SHP77 (cell line): ENCODE measurements around the gene FAM184A.

Experiments
- DNase-seq, 2 experiments: peaks; one replicate each; lab custom pipeline; 2025; lab: John Stamatoyannopoulos, UW

FAM184A gene

DNA sequence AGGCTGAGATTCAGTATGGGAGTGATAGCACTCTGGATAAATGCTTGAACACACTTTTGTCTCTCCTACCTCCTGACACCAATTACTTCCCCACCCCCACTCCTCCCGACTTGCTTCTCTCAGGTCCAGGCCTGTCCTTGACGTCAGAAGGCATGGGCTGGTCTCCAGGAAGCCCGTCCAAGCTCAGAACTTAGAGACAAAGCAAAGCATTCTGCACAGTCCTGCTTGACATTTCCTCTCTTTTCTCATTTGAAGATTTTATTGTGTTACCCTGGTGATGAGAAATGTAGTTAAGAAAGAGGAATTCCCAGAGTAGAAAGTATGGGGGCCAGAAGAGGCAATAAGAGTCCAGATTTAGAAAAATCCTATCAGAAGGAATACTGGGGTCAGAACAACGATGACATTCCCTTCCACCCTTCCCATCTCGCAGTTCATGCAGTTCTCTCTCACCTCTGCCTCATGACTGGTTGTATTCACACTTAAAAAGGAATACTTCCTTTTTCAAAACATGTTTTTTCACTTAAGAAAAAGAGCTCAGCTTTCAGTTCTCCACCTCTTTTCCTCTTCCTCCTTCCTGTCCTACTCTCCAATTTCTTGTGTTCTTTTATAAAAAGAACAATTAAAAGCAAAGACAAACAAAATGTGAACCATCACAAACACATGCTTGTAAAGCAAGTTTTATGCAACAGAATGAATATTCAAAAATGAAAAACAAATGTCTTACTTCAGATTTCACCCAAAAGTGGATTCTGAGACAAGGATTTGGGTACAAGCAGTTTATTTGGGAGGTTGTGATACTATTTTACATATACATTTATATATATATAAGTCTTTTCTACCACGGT, 18.5 kb upstream of the FAM184A start:
- DNase-seq = peak; percentile 29 to 79

DNA sequence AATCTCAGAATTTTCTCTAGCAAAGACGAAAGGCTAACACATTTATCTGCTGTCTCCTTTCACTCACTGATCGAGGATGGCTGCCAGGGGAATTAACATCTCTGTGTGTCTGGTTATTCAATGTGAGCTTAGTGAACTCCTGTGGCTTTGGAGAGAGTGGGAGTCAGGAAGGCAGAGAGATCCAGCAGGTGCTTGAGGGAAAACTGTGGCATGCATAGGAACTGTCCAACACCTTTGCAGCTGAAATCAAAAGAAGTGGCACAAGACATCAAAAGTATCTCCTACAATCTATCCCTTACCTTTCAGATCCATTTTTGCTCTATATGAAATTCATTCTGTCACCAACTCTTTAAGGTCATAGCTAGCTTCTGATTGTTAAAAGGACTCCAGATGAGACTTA, 11.8 kb upstream of the FAM184A start:
- no peak for DNase-seq

DNA sequence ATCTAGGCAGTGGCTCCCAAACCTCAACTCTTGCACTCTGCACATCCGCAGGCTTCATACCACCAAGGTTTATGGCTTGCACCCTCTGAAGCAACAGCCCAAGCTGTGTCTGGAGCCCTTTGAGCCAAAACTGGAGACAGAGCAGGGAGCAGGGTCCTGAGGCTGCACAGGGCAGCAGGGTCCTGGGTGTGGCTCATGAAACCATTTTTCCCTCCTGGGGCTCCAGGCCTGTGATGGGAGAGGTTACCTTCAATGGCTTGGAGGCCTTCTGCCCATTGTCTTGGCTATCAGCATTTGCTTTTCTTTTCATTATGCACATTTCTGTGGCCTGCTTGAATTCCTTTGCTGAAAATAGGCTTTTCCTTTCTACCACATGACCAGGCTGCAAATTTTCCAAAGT, 6.3 kb upstream of the FAM184A start:
- DNase-seq = no peak

DNA sequence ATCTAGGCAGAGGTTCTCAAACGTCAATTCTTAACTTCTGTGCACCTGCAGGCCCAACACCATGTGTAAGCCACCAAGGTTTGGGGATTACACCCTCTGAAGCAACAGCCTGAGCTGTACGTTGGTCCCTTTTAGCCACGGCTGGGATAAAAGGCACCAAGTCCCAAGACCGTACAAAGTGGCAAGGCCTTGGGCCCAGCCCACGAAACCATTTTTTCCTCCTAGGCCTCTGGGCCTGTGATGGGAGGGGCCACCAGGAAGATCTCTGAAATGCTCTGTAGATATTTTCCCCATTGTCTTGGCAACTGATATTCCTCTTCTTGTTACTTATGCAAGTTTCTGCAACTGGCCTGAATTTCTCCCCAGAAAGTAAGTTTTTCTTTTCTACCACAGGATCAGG, 4.5 kb upstream of the FAM184A start:
- DNase-seq = no peak

DNA sequence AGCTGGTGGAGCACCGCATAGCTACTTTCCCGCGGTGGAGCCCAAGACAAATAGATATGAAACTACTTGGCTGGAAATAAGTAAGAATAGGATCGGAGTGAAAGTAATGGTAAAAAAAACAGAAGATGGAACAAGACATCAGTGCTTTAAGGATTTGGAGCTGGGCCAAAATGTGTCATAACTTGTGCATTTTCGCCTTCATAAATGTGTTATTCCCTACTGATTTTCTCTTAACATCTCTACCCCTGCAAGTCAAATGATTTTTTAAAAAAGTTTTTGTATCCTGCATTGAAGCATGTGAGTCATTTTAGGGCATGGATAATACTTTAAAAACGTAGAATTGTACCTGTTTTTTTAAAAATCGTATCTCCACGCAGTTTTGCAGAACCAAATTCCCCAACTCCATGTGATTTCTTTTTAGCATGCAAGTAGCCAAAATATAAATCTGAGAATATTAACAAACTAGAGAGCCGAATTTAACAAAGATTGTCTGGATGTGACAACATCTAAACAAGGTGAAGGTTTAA, 882 bp upstream of the FAM184A start:
- DNase-seq = no peak

DNA sequence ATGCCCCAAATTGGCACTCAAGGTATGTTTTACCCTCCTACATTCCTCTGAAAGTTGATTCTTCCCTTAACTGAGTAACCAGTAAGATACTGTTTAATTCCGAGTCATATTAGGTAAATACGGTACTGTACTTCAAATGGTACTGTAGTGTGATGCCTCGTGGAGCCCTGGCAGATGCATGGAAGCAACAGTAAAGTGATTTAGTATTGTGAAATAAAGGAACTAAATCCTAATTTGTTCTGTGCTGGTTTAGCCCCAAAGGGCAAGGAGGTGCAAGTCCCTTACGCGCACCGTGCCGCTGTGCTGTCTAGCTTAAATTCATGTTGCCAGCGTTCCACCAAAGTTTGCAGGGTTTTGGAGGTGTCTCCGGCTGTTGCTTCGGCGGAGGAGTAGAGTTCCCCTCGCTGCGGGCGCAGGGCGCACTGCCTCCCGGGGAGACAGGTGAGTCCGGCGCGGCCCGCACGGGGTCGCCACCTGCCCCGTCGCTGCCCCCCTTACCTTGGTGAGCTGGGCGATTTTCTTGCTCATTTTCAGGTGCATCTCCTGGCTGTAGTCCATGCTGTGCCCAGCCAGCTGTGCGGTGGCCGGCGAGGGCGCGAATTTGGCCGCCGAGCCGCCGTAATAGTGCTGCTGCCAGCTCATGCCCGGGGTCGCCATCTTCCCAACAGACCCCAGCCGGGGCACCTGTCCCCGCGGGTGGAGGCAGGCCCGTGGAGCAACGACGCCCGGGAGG, 655 bp downstream of the FAM184A start:
- DNase-seq = peak; percentile 24 to 50

DNA sequence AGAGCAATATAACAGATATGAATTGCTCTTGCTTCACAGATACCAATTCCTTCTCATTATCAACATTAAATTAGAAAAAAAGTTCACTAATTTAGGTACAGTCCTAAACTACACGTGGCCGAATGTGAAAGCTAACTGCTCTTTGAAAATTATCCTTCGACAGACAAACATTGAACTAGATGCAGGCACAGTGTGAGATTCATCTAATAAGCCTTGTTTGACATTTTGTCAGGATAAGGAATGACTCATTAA, 1.1 kb downstream of the FAM184A start:
- DNase-seq = no peak

DNA sequence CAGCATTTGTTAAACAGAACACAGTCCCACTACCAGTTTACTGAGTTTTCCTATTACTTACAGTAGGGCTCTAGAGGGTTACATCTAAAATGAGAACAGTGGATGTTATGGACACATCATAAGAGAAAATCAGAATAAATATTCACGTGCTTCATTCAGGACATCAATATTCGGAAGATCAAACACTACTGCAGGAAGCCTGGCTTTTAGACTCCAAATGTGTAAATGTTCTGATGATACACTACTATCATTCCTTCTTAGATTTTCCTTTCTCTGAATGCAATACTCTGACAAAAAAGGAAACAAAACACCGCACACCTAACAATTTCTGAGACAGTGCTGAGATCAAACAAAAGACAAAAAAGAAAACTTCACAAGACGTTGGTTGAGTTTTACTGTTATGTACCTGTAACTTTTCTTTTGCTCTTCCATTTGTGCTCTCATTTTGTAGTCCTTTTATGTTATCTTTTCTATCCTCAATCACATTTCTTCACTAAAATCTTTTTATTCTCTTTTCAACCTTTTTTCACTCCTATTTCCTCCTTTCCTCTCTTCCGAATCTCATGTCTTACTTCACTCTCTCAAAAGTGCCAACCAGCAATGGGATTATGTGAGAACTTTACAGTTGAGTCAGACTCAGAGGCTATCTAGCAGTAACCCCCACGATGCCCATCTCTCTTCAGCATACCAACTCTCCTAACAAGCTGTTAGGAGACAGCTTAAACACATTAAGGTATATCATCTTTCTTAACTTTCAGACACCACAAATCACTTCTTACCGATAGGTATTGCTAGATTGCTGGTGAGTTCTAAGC, 1.7 kb downstream of the FAM184A start:
- no peak for DNase-seq

DNA sequence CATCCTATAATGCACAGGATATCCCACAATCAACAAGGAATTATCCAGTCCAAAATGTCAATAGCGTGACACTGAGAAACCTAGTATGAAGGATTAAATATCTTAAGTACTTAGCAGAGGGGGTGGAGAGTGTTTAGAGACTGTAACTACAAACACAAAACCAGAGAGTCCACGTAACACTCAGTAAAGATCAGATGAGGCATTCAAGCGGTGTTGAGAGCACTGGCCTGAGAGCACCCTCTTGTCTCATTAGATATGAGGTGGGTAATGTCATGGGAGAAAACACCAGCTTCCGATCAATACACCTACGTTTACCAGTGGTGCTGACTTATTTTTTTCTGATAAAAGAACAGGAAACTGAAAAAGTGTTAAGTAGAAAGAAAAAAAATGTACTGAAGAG, 2.3 kb downstream of the FAM184A start:
- DNase-seq = no peak

DNA sequence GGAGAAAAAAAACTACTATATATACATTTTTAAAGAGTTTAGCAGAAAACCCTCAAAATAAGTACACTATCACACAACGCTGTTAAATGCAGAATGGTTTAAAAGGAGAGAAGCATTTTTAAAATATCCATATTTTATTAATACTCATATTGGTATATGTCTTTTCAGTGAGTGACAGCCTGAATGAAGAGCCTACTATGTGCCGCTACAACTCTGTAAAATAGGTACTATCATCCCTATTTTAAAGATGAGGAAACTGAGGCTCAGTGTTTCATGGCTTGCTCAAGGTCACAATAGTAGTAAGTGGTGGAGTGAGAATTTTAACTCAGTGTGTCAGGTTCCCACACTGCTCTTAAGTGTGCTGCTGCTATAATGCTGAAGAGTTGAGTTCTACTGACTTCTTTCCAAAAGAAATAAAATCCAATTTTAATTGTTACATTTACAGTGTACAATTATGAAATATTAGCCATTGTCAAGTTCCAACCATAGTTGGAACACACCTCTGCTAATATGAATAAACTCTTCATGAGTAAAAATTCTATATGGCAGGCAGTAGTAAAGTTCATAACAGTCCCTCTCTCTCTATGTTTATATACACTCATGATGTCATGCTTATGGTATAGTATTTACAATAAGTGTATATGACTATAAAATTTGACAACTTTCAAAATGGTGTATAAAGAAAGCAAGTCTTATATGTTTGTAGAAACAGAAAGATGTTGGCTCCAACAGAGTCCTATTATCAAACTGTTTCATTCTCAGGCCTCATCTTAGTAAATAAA, 3.1 kb downstream of the FAM184A start:
- no peak for DNase-seq

DNA sequence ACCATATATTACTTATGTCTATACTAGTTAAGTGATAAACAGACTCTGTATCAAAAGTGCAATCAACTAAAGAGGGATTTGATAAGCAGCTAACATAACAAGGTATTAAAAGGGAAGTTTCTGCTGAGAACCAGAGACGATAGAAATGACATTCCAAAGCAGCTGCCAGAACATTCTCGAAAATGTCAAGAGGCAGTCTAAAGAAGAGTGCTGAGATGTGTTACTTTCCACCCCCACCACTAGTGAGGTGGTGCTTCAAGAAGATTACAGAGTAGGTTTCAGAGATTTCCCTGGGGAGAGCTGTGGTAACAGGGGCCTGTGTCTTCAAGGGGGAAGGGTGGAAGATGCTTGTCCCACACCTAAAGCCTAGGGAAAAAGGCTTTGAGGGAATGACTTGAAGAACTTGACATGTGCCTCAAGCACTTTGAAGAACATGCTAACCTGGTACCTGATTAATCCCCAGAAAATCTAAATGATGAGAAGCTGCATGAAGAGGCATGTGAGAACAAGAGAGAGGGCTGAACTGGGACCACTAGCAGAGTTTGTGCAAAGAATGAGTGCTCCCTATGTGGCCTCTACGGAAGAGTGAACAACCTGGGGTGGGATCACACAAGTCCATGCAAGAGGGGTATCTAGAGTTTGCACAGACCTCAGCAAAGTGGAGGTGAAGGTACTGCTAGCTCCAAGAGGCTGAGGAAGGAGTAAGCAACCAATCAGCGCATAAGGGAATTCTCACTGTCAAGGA, 5.0 kb downstream of the FAM184A start:
- DNase-seq = no peak

DNA sequence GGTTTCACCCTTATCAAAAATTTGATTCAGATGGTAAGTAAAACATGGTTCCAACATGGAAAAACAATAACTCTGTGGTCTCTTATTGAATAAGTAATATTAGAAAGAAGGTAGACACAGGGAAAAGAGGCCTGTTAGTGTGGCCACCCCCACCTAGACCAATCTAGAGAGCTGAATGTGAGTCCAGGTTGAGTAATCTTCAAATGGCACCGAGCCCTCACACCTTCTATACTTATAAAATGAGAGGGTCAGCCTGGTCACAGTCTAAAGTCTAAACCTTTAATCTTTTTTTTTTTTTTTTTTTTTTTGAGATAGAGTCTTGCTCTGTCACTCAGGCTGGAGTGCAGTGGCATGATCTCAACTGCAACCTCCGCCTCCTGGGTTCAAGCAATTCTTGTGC, 6.9 kb downstream of the FAM184A start:
- DNase-seq = no peak

DNA sequence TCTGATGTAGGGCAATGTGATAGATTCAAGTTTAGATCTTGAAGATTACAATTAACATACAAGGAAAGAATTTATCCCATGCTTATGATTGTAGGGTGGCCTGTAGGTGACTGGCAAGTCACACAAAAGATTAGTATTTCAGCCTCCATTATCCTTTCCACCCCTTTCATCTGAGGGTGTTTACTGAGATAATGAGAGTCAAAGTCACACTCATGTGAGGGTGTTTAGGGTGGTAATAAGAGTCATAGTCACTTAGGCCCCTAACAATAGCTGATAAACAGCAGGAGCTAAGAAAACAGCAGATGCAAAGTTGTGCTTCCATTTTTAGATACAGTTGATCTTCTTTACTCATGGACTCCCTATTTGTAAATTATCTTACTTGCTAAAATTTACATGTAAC, 11.4 kb downstream of the FAM184A start:
- no peak for DNase-seq

DNA sequence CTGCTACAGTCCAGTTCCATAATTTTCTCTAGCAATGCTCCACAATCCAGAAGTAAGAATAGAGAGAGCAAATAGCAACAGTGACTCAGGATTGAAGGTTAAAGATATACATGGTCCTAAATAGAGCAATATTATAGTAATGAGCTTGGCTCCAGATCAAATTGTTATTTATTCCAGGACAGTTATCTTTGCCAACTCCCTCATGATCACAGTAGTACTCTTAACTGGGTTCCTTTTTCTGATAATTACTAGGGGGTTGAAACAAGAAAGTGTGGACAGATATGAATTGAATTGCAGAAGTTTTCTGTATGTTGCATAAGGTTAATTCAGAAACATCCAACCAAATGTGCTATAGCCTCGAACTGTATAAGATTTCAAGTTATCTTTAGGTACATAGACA, 11.9 kb downstream of the FAM184A start:
- DNase-seq = no peak

DNA sequence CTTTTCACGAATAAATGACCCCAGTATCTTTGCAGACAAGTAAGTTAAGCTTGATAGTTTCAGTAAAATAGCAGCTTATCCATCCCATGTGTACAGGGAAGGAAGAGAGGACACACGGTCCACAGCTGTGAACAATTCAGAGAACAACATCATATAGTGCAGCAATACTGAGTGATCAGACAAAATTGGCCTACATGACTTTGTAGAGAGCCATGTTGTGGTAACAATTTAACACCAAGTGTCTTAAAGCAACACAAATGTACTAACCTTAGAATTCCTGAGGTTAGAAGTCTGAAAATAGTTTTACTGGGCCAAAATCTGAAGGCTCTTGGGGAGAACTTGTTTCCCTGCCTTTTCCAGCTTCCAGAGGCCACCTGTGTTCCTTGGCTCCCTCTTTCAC, 12.5 kb downstream of the FAM184A start:
- no peak for DNase-seq

DNA sequence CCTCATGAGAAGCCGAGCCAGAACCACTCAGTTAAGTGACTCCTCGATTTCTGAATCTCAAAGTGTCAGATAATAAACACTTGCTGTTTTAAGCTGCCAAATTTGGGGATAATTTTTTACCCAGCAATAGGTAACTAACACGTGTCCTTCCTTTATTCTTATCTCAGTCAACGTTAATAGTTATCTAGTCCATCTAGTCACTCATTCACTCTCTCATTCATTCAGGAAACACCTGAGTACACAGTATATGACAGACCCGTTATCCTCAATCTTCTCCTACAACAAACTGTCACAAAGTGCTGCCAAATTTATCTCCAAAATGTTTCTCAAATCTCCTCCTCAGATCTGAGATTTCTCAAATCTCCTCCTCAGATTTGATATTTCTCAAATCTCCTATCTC, 13.1 kb downstream of the FAM184A start:
- no peak for DNase-seq

DNA sequence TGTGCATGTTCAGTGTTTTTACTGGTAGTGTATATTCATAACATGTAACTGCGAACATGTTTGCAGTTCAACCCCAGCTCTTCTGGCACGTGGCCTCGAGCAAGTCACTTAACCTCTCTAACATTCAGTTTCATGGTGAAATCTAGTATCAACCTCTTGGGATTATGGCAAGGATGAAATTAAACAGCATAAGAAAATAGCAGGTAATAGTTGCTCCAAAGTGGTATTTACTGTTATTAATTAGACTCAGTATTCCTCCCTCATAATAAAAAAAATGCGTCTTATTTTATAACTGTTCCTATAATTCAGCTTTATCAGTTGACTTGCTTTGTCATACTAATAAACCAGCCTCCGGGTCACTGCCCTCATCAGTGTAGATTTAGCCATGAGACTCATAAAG, 15.0 kb downstream of the FAM184A start:
- DNase-seq = no peak

DNA sequence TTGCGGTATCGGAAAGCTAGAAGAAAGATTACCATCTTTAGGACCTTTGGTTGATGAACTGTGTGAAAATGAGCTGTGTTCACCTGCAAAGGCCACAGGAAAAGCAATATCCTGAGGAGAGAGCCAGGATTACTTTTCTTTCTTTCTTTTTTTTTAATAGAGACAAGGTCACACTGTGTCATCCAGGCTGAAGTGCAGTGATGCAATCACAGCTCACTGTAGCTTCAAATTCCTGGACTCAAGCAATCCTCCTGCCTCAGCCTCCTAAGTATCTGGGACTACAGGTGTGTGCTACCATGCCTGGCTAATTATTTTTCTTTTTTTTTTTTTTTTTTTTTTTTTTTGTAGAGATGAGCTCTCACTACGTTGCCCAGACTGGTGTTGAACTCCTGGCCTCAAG, 17.2 kb downstream of the FAM184A start:
- DNase-seq = no peak

DNA sequence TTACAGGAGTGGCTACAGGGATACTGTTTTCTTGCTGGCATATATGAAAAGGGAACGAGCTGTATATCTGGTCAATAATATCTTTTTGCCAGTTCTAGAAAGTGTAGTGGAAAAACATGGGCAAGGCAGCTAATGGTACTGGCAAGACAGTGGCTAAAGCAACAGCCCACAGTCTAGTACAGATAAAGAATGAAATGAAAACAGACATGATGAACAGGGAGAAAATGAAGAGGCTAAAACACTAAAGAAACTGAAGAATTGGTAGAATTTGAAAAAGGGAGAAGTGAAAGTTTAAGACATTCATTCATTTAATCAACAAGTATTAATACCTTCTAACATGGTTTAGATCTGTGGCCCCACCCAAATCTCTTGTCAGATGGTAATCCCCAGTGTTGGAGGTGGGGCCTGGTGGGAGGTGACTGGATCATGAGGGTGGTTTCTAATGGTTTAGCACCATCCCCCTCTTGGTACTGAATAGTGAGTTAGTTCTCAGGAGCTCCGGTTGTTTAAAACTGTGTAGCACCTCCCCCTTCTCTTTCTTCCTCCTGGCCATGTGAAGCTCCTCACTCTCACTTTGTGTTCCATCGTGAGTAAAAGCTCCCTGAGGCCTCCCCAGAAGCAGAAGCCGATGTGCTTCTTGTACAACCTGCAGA, 18.1 kb downstream of the FAM184A start:
- DNase-seq = no peak

DNA sequence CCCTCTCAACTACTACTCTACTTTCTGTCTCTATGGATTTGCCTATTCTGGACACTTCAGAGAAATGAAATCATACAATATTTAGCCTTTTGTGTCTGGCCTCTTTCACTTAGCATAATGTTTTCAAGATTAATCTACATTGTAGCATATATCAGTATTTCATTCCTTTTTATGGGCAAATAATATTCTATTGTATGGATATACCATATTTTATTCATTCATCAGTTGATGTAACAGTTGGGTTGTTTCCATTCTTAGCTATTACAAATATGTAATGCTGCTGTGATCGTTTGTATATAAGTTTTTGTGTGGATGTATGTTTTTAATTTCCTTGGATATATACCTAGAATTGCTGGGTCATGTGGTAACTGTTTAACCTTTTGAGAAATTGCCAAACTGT, 23.4 kb downstream of the FAM184A start:
- DNase-seq = no peak

DNA sequence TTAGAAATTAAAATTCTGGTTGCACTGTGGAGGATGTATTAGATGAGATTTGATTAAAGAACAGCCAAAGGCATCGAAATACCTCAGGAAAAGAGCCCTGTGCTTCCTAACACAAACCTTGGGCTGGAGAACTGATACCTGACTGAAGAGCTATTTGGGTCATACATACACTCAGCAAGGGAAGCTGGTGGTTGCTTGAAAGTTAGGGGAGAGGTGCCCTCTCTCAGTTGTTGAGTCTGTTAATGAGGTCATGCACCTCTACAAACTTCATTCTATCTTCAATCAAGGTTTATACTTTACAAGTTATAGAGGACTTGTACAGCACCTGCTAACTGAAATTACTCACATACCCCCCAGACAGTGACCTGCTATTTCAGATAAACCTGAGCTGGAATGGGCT, 25.5 kb downstream of the FAM184A start:
- DNase-seq = no peak
